ENCODE measurements around the gene PPARA.
"Not testable (repeated sequence)": the region's sequence is repeated elsewhere in the genome, so short reads cannot be mapped to it uniquely, and the experiment has no call there.

PPARA gene

GRCh38 chr22:46136486-46137217, 13.7 kb upstream of the PPARA start:
- H2AFZ ChIP-seq (ENCODE audit: low read depth, low read length) = no peak overlapping the region

DNA sequence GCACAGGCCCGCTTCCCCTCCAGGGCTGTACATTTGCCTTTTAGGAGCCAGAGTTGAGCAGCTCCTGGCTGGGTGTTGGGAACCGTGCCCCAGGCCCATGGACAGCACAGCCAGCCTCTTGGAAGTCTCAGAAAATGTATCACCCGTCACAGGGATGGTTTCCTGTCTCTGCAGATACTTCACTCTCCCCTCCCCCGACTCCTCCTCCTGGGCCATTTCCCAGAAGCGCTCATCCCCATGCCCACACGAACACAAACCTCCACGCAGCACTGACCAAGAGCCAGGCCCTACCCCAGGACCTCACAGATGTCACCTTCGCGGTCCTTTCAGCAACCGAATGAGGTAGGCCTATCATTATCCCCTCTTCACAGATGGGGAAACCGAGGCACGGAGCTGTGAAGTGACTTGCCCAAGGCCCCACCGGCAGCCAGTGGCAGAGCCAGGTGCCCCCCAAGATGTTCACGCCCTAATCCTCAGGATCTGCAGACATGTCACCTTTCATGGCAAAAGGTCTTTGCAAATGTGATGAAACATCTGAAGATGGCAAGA, 13.0 kb upstream of the PPARA start:
- no peak overlapping the region for H3K9ac ChIP-seq (ENCODE audit: low read length)
- no peaks in the 10 kb centered on the region for H4K20me1 ChIP-seq (ENCODE audit: insufficient read depth, low read length)
- H3K4me3 ChIP-seq (ENCODE audit: low read length) = no peak overlapping the region
- H3K4me2 ChIP-seq (ENCODE audit: low read length) = no peak overlapping the region
- no peaks in the 10 kb centered on the region for H3K9me3 ChIP-seq (ENCODE audit: insufficient read depth, low read length)
- H2AFZ ChIP-seq (ENCODE audit: low read depth, low read length) = no peak overlapping the region
- H3K27ac ChIP-seq (ENCODE audit: low read length) = no peak overlapping the region
- H3K27me3 ChIP-seq (ENCODE audit: low read depth, low read length) = no peaks in the 10 kb centered on the region
- TF ChIP-seq EZH2phosphoT487 (IDR thresholded peaks at IDR 0.05; ENCODE audit: low read depth) = no peak
- TF ChIP-seq, protein P1, sequence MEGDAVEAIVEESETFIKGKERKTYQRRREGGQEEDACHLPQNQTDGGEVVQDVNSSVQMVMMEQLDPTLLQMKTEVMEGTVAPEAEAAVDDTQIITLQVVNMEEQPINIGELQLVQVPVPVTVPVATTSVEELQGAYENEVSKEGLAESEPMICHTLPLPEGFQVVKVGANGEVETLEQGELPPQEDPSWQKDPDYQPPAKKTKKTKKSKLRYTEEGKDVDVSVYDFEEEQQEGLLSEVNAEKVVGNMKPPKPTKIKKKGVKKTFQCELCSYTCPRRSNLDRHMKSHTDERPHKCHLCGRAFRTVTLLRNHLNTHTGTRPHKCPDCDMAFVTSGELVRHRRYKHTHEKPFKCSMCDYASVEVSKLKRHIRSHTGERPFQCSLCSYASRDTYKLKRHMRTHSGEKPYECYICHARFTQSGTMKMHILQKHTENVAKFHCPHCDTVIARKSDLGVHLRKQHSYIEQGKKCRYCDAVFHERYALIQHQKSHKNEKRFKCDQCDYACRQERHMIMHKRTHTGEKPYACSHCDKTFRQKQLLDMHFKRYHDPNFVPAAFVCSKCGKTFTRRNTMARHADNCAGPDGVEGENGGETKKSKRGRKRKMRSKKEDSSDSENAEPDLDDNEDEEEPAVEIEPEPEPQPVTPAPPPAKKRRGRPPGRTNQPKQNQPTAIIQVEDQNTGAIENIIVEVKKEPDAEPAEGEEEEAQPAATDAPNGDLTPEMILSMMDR (IDR thresholded peaks at IDR 0.05; ENCODE audit: low read depth, low read length) = no peak
- H3K4me1 ChIP-seq (ENCODE audit: low read length) = peaks cover 2% of the 10 kb centered on the region; the same call in 1 of the 2 replicates
- no peaks in the 10 kb centered on the region for H3K36me3 ChIP-seq (replicated peaks; ENCODE audit: low read depth, low read length)
- no peaks in the 10 kb centered on the region for H3K79me2 ChIP-seq (ENCODE audit: low read length)

More at GRCh38 chr22:46136486-46137217, 13.7 kb upstream of the PPARA start:
- H3K4me2 ChIP-seq (ENCODE audit: low read length) = no peak overlapping the region
- no peak overlapping the region for H3K27ac ChIP-seq (ENCODE audit: low read length)
- no peaks in the 10 kb centered on the region for H3K36me3 ChIP-seq (replicated peaks; ENCODE audit: low read depth, low read length)
- H3K9me3 ChIP-seq (ENCODE audit: insufficient read depth, low read length) = no peaks in the 10 kb centered on the region
- no peaks in the 10 kb centered on the region for H3K79me2 ChIP-seq (ENCODE audit: low read length)
- no peaks in the 10 kb centered on the region for H3K27me3 ChIP-seq (ENCODE audit: low read depth, low read length)
- H4K20me1 ChIP-seq (ENCODE audit: insufficient read depth, low read length) = no peaks in the 10 kb centered on the region
- peaks cover 2% of the 10 kb centered on the region; the same call in 1 of the 2 replicates for H3K4me1 ChIP-seq (ENCODE audit: low read length)
- no peak for TF ChIP-seq EZH2phosphoT487 (IDR thresholded peaks at IDR 0.05; ENCODE audit: low read depth)
- TF ChIP-seq, protein P1 (IDR thresholded peaks at IDR 0.05; ENCODE audit: low read depth, low read length) = no peak
- H3K4me3 ChIP-seq (ENCODE audit: low read length) = no peak overlapping the region
- no peak overlapping the region for H3K9ac ChIP-seq (ENCODE audit: low read length)

- Histone ChIP-seq H3K4me1 (ENCODE audit: low read length) (peaks cover 2% of the 10 kb centered on the region; the same call in 1 of the 2 replicates), H3K79me2 (ENCODE audit: low read length) (no peaks in the 10 kb centered on the region), H3K4me2 (ENCODE audit: low read length) (no peak overlapping the region), H3K9me3 (ENCODE audit: insufficient read depth, low read length) (no peaks in the 10 kb centered on the region), H2AFZ (ENCODE audit: low read depth, low read length) (no peak overlapping the region), H3K4me3 (ENCODE audit: low read length) (no peak overlapping the region), H4K20me1 (ENCODE audit: insufficient read depth, low read length) (no peaks in the 10 kb centered on the region), H3K36me3 (replicated peaks; ENCODE audit: low read depth, low read length) (no peaks in the 10 kb centered on the region), H3K9ac (ENCODE audit: low read length) (no peak overlapping the region), H3K27ac (ENCODE audit: low read length) (no peak overlapping the region), H3K27me3 (ENCODE audit: low read depth, low read length) (no peaks in the 10 kb centered on the region)
- no peak for TF ChIP-seq EZH2phosphoT487 (IDR thresholded peaks at IDR 0.05; ENCODE audit: low read depth)
- TF ChIP-seq, protein P1 (IDR thresholded peaks at IDR 0.05; ENCODE audit: low read depth, low read length) = no peak
Measured at GRCh38 chr22:46138058-46138797, 12.1 kb upstream of the PPARA start.

- H3K9ac ChIP-seq (ENCODE audit: low read length); H3K9me3 ChIP-seq (ENCODE audit: insufficient read depth, low read length); H3K27me3 ChIP-seq (ENCODE audit: low read depth, low read length); H3K27ac ChIP-seq (ENCODE audit: low read length); H4K20me1 ChIP-seq (ENCODE audit: insufficient read depth, low read length); H3K79me2 ChIP-seq (ENCODE audit: low read length); H3K4me1 ChIP-seq (ENCODE audit: low read length); H2AFZ ChIP-seq (ENCODE audit: low read depth, low read length); H3K4me3 ChIP-seq (ENCODE audit: low read length); H3K36me3 ChIP-seq (replicated peaks; ENCODE audit: low read depth, low read length); H3K4me2 ChIP-seq (ENCODE audit: low read length): not testable (repeated sequence)
Measured at GRCh38 chr22:46139417-46139816, 10.9 kb upstream of the PPARA start.

Data from OCI-LY3 (cell line).